ENCODE data around the gene HPS1. TPM values are rescaled to one million over a fixed set of nuclear protein-coding genes. Genes with fewer than 3 reads are reported as not detected.

Gene HPS1
- total and polyA plus RNA-seq, 2 of the 4 experiments (the other 2 are of a cell fraction): 14.0 to 55.2 TPM

DNA sequence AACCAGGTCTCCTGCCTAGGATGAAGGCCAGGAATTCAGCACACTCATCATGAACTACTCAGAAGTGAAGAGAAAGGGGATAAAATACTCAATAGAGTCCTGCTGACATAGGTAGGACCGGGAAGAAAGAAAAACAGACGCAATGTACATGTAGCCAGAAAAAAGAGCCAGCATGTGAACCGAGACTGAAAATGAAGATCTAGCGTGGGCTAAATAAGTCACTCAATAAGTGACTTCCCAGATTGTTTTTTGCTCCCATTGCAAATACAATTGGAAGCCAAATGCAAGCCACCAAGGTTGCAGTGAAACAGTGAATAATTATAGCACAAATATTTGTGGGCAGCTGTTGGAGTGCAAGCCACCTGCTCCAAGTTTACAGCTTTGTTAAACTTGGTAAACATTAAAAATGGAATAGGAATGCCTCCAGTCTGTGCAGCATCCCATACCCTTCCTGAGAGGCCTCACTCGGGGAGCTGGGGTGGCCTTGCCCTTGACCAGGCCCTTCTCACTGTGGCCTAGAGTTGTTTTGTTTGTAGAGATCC, 34.7 kb upstream of the HPS1 start:
- Histone ChIP-seq H3K14ac (replicated peaks; ENCODE audit: low read depth, low read length) (no peak overlapping the region), H4K5ac (ENCODE audit: low read depth, low read length) (no peak overlapping the region), H2AFZ (replicated peaks; ENCODE audit: low read length, poor library complexity) (no peak overlapping the region), H2BK15ac (ENCODE audit: low read depth, low read length) (no peak overlapping the region), H3K4me1 (ENCODE audit: control insufficient read depth, insufficient read depth, low read length) (peaks cover 6% of the 10 kb centered on the region), H3K4me2 (ENCODE audit: low read depth, low read length) (no peak overlapping the region; the same call in 1 of the 2 replicates), H3K4me3 (ENCODE audit: insufficient read depth, low read depth, low read length) (no peak overlapping the region), H4K20me1 (ENCODE audit: insufficient read depth, low read length) (no peaks in the 10 kb centered on the region), H3K9ac (ENCODE audit: low read depth, low read length) (no peak overlapping the region), H2BK20ac (ENCODE audit: low read depth, low read length) (no peak overlapping the region), H3K23ac (ENCODE audit: low read depth, low read length) (no peak overlapping the region), H3K9me3 (ENCODE audit: control insufficient read depth, insufficient read depth, low read length) (no peaks in the 10 kb centered on the region), H3K27ac (ENCODE audit: insufficient read depth, low read length) (no peak overlapping the region), H2AK9ac (replicated peaks; ENCODE audit: low read depth, low read length, poor library complexity) (no peak overlapping the region), H3K18ac (ENCODE audit: low read depth, low read length) (no peak overlapping the region), H4K91ac (ENCODE audit: insufficient read depth, low read depth, low read length) (no peak overlapping the region), H3K56ac (ENCODE audit: extremely low read depth, insufficient read depth, low read length) (no peak overlapping the region), H3K4ac (ENCODE audit: low read depth, low read length) (no peak overlapping the region), H2BK5ac (ENCODE audit: low read depth, low read length, poor library complexity, severe bottlenecking) (no peak overlapping the region), H4K8ac (ENCODE audit: low read depth in 2 of 2, low read length in 2 of 2) (no peak overlapping the region), H3K79me1 (ENCODE audit: low read depth in 1 of 2, low read length in 2 of 2) (no peaks in the 10 kb centered on the region), H3K36me3 (ENCODE audit: control insufficient read depth, insufficient read depth, low read length) (no peaks in the 10 kb centered on the region), H2BK120ac (ENCODE audit: low read depth, low read length) (no peak overlapping the region), H2AK5ac (ENCODE audit: low read depth, low read length) (no peak overlapping the region), H3K27me3 (ENCODE audit: control insufficient read depth, insufficient read depth, low read length) (no peaks in the 10 kb centered on the region; the same call in 1 of the 2 replicates), H3K9me1 (ENCODE audit: insufficient read depth, low read length) (no peaks in the 10 kb centered on the region)
- no TSS peak for BruUV-seq (replicated peaks)
- no CpG with 5 or more reads among the region's 5 CpGs for WGBS, 2 experiments (ENCODE audit: extremely low coverage in 2 of 2, insufficient read length in 1 of 2)
- DNase-seq: no peak
- dilution Hi-C loops (cut with HindIII; ENCODE audit: low sequenced_read_pairs, unreplicated experiment) (no loop called here), in situ Hi-C loops (cut with MboI; ENCODE audit: low sequenced_read_pairs) (no loop called here), intact Hi-C loops (cut with micrococcal nuclease) (no loop called here)
- ATAC-seq (ENCODE audit: low read depth): no peak
- TF ChIP-seq RAD21 (IDR thresholded peaks at IDR 0.05; ENCODE audit: low read length): no peak
- TF ChIP-seq SMC3 (IDR thresholded peaks at IDR 0.05; ENCODE audit: low read depth, low read length): no peak
- no peak for TF ChIP-seq CHD1 (IDR thresholded peaks at IDR 0.05; ENCODE audit: low read depth, low read length)
- TF ChIP-seq NFE2L2 (IDR thresholded peaks at IDR 0.05; ENCODE audit: low read depth, low read length): no peak
- TF ChIP-seq RCOR1 (IDR thresholded peaks at IDR 0.05; ENCODE audit: insufficient replicate concordance, low read length): no peak
- TF ChIP-seq, protein P1, sequence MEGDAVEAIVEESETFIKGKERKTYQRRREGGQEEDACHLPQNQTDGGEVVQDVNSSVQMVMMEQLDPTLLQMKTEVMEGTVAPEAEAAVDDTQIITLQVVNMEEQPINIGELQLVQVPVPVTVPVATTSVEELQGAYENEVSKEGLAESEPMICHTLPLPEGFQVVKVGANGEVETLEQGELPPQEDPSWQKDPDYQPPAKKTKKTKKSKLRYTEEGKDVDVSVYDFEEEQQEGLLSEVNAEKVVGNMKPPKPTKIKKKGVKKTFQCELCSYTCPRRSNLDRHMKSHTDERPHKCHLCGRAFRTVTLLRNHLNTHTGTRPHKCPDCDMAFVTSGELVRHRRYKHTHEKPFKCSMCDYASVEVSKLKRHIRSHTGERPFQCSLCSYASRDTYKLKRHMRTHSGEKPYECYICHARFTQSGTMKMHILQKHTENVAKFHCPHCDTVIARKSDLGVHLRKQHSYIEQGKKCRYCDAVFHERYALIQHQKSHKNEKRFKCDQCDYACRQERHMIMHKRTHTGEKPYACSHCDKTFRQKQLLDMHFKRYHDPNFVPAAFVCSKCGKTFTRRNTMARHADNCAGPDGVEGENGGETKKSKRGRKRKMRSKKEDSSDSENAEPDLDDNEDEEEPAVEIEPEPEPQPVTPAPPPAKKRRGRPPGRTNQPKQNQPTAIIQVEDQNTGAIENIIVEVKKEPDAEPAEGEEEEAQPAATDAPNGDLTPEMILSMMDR (conservative IDR thresholded peaks at IDR 0.05; ENCODE audit: low read depth, low read length): no peak
- ChIA-PET CTCF (no interaction called here), POLR2A (ENCODE audit: unreplicated experiment) (no interaction called here)

Data from IMR-90 (cell line).